Measurements from ENCODE around the gene FN1.

The FN1 gene

DNA sequence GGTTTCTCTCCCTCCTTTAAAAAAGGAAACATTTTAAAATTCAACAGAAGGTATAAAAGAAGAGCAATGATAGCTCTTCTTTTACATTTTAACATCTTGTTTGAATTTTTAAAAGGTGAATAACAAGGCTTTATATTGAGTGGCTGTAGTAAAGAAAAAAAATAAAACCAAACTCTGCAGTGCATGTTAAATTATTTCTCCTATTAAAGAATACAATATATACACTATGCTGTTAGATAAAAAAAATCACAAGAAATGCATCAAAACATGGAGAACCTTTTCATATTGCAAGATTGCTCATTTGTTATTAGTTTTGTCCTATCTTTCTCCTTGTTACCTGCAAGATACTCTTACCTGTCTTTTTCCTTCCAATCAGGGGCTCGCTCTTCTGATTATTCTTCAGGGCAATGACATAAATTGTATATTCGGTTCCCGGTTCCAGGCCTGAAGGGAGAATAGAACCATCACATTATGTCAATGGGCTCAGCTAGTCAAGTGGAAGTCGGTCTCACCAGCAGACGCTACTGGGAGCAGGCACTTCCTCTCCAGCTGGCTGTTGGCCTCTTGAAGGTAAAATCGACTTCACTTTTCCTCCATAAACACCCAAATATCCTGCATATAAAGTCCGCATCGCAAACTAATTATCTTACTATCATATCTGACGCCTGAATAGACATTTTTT, 62.8 kb downstream of the FN1 start:
- Histone ChIP-seq H3K79me2 (ENCODE audit: insufficient read depth, low read depth) (no peaks in the 10 kb centered on the region), H4K20me1 (ENCODE audit: insufficient read depth) (no peaks in the 10 kb centered on the region)
- no peak for TF ChIP-seq CTCF (conservative IDR thresholded peaks at IDR 0.05; ENCODE audit: low read depth, low read length)

GRCh38 chr2:215371915-215372897, 63.7 kb downstream of the FN1 start:
- no peaks in the 10 kb centered on the region for H3K36me3 ChIP-seq (ENCODE audit: insufficient read depth)
- no peaks in the 10 kb centered on the region for H3K27me3 ChIP-seq (ENCODE audit: insufficient read depth, low read depth)
- no peak overlapping the region for H2AFZ ChIP-seq (ENCODE audit: low read depth)
- H3K4me1 ChIP-seq (ENCODE audit: low read depth, poor library complexity, severe bottlenecking) = no peaks in the 10 kb centered on the region
- no peak overlapping the region for H3K4me2 ChIP-seq
- no peaks in the 10 kb centered on the region for H3K79me2 ChIP-seq (ENCODE audit: insufficient read depth, low read depth)
- no peak overlapping the region for H3K27ac ChIP-seq
- no peak overlapping the region for H3K4me3 ChIP-seq (IDR thresholded peaks at IDR 0.05; ENCODE audit: insufficient read depth, low read depth, low read length)
- no peaks in the 10 kb centered on the region for H4K20me1 ChIP-seq (ENCODE audit: insufficient read depth)
- TF ChIP-seq CTCF (conservative IDR thresholded peaks at IDR 0.05; ENCODE audit: low read depth, low read length) = no peak
- H3K9ac ChIP-seq = no peak overlapping the region

More for the DNA sequence above, 62.8 kb downstream of the FN1 start:
- no peaks in the 10 kb centered on the region for H3K4me1 ChIP-seq (ENCODE audit: low read depth, poor library complexity, severe bottlenecking)
- H3K9ac ChIP-seq = no peak overlapping the region
- H3K27me3 ChIP-seq (ENCODE audit: insufficient read depth, low read depth) = no peaks in the 10 kb centered on the region
- no peak overlapping the region for H2AFZ ChIP-seq (ENCODE audit: low read depth)
- H3K27ac ChIP-seq = no peak overlapping the region
- H3K4me2 ChIP-seq = no peak overlapping the region
- no peaks in the 10 kb centered on the region for H3K36me3 ChIP-seq (ENCODE audit: insufficient read depth)
- H3K4me3 ChIP-seq (IDR thresholded peaks at IDR 0.05; ENCODE audit: insufficient read depth, low read depth, low read length) = no peak overlapping the region

DNA sequence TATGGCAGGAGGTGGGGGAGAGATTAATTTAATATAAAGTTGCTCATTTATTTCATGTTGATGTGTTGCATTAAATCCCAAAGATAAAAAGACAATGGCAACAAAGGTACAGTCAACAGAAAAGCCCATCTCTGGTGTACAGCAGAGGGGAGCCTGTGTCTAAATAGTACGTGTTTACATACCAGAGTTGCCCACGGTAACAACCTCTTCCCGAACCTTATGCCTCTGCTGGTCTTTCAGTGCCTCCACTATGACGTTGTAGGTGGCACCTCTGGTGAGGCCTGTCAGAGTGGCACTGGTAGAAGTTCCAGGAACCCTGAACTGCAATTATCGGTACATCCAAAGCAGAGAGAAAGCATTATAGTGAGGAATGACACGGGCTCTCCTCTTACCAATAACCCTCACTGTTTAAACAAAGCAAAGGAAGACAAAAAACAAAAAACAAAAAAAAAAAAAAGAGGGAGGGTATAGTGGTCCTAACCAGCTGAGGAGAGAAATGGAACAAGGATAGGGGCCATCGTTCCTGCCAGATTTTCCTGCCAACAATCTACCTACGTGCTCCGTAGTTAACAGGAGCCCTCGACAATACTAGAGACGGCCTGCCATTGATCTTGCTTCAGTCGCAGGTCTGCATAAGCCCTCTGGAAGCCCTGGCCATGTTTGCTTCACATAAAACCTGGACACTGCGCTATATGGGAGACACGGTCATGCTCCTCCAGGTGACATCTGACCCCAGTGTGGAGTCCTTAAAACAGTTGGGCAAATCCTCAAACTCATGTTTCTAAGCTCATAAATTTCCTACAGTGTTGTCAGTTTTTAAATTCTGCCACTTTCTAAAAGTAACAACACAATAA, 65.5 kb downstream of the FN1 start:
- no peak overlapping the region for H3K4me3 ChIP-seq (IDR thresholded peaks at IDR 0.05; ENCODE audit: insufficient read depth, low read depth, low read length)
- H3K27me3 ChIP-seq (ENCODE audit: insufficient read depth, low read depth) = no peaks in the 10 kb centered on the region
- H3K4me2 ChIP-seq = no peak overlapping the region
- no peak for TF ChIP-seq CTCF (conservative IDR thresholded peaks at IDR 0.05; ENCODE audit: low read depth, low read length)
- no peaks in the 10 kb centered on the region for H3K79me2 ChIP-seq (ENCODE audit: insufficient read depth, low read depth)
- H3K36me3 ChIP-seq (ENCODE audit: insufficient read depth) = no peaks in the 10 kb centered on the region
- H3K9ac ChIP-seq = no peak overlapping the region
- H2AFZ ChIP-seq (ENCODE audit: low read depth) = no peak overlapping the region
- H3K27ac ChIP-seq = no peak overlapping the region
- H4K20me1 ChIP-seq (ENCODE audit: insufficient read depth) = no peaks in the 10 kb centered on the region
- no peaks in the 10 kb centered on the region for H3K4me1 ChIP-seq (ENCODE audit: low read depth, poor library complexity, severe bottlenecking)

DNA sequence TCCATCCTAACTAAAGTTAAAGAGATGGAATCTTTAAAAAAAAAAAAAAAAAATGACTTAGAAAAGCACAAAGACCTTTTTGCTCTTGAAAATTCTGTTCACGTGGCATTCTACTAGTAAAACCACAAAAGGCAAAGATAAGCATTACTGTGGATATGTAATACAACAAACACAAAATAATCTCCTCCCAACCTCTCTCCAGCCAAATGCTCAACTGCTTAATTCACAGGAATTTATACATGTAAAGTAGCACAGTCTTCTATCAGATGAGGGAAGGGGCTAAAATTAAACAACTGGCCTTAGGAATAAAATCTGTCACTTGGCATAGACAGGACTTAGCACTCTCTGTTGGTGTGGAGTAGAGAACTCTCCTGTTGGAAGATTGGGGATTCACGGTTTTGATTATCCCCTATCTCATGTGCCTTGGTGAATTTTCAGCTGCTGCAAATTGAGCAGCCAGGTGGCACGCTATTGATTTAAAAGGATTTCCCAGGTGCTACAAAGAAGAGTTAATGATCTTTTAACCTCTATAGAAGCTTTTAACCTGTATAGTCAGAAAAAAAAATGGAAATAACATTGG, 66.6 kb downstream of the FN1 start:
- Histone ChIP-seq H3K27me3 (ENCODE audit: insufficient read depth, low read depth) (no peaks in the 10 kb centered on the region), H2AFZ (ENCODE audit: low read depth) (no peak overlapping the region), H3K27ac (no peak overlapping the region), H4K20me1 (ENCODE audit: insufficient read depth) (no peaks in the 10 kb centered on the region), H3K4me3 (IDR thresholded peaks at IDR 0.05; ENCODE audit: insufficient read depth, low read depth, low read length) (no peak overlapping the region), H3K4me2 (no peak overlapping the region), H3K79me2 (ENCODE audit: insufficient read depth, low read depth) (no peaks in the 10 kb centered on the region), H3K4me1 (ENCODE audit: low read depth, poor library complexity, severe bottlenecking) (no peaks in the 10 kb centered on the region), H3K36me3 (ENCODE audit: insufficient read depth) (no peaks in the 10 kb centered on the region), H3K9ac (no peak overlapping the region)
- TF ChIP-seq CTCF (conservative IDR thresholded peaks at IDR 0.05; ENCODE audit: low read depth, low read length) = no peak
